ENCODE measurements around the gene TSPAN18.

TSPAN18 gene

DNA sequence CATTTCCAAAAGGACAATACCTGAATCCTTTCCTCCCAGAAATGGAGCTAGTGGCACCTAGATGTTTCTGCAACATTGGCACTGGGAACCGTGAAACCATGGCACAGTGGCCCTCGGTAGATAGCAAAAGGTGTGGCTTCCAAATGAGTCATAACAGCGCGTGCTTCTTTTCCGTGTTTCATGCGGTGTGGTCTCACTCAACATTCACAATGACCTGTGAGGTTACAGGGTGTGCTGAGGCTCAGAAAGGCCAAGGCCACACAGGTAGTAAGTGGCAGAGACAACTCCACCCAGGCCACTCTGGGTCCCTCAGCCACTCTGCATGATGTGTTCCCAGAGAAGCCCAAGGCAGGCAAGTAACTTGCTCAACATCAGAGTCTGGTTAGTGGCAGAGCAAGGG, 156.5 kb downstream of the TSPAN18 start:
- H3K4me3 ChIP-seq (replicated peaks; ENCODE audit: low read depth, low read length): no peak overlapping the region
- no peak for DNase-seq (ENCODE audit: extremely low read depth, insufficient read length)
- TF ChIP-seq, protein P1, sequence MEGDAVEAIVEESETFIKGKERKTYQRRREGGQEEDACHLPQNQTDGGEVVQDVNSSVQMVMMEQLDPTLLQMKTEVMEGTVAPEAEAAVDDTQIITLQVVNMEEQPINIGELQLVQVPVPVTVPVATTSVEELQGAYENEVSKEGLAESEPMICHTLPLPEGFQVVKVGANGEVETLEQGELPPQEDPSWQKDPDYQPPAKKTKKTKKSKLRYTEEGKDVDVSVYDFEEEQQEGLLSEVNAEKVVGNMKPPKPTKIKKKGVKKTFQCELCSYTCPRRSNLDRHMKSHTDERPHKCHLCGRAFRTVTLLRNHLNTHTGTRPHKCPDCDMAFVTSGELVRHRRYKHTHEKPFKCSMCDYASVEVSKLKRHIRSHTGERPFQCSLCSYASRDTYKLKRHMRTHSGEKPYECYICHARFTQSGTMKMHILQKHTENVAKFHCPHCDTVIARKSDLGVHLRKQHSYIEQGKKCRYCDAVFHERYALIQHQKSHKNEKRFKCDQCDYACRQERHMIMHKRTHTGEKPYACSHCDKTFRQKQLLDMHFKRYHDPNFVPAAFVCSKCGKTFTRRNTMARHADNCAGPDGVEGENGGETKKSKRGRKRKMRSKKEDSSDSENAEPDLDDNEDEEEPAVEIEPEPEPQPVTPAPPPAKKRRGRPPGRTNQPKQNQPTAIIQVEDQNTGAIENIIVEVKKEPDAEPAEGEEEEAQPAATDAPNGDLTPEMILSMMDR (IDR thresholded peaks at IDR 0.05; ENCODE audit: insufficient read depth, low read length, poor library complexity, severe bottlenecking): no peak
- H3K27me3 ChIP-seq (replicated peaks; ENCODE audit: control insufficient read depth, insufficient read depth, low read length): no peaks in the 10 kb centered on the region; the same call in none of the 2 replicates
- H3K36me3 ChIP-seq (ENCODE audit: control insufficient read depth, insufficient read depth, low read length): no peaks in the 10 kb centered on the region

- Histone ChIP-seq H3K27me3 (replicated peaks; ENCODE audit: control insufficient read depth, insufficient read depth, low read length) (no peaks in the 10 kb centered on the region; the same call in none of the 2 replicates), H3K36me3 (ENCODE audit: control insufficient read depth, insufficient read depth, low read length) (no peaks in the 10 kb centered on the region), H3K4me3 (replicated peaks; ENCODE audit: low read depth, low read length) (no peak overlapping the region)
- TF ChIP-seq, protein P1 (IDR thresholded peaks at IDR 0.05; ENCODE audit: insufficient read depth, low read length, poor library complexity, severe bottlenecking): no peak
- no peak for DNase-seq (ENCODE audit: extremely low read depth, insufficient read length)
Observed at GRCh38 chr11:44884056-44884455, 157.3 kb downstream of the TSPAN18 start.

DNA sequence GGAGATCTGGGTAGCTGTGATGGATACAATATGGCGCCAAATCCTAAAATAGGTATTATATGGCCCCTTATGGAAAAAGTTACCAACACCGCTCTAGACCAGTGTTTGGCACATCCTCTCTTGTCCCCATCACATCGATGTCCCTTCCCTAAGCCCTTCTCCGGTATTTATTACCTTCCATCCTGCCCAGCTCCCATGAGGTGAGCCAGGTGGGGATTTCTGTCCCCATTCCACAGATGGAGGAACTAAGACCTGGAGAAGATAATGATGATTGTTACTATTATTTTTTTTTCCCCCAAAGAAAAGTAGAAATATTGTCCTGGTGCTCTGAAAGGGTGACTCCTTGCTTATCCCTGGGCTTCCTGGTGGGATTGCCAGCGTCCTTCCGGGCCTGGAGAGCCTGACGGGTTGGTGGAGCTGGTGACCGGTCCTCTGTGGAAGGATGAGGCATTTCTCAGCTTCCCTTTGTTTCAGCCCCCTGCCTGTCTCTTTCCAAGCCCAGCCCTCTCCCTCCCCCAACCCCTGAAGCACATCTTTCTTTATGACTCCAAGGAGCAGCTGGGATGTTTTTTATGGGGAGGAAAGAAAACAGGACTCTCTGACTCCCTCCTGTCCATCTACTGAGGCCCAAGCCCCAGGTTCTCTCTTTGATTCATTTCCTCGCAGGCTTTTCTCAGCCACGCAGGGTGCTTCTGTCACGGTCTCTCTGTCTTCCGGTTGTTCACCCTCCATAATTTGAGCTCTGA, 158.5 kb downstream of the TSPAN18 start:
- Histone ChIP-seq H3K36me3 (ENCODE audit: control insufficient read depth, insufficient read depth, low read length) (no peaks in the 10 kb centered on the region), H3K27me3 (replicated peaks; ENCODE audit: control insufficient read depth, insufficient read depth, low read length) (no peaks in the 10 kb centered on the region; the same call in 1 of the 2 replicates), H3K4me3 (replicated peaks; ENCODE audit: low read depth, low read length) (no peak overlapping the region)
- DNase-seq (ENCODE audit: extremely low read depth, insufficient read length): no peak
- TF ChIP-seq, protein P1 (IDR thresholded peaks at IDR 0.05; ENCODE audit: insufficient read depth, low read length, poor library complexity, severe bottlenecking): no peak

DNA sequence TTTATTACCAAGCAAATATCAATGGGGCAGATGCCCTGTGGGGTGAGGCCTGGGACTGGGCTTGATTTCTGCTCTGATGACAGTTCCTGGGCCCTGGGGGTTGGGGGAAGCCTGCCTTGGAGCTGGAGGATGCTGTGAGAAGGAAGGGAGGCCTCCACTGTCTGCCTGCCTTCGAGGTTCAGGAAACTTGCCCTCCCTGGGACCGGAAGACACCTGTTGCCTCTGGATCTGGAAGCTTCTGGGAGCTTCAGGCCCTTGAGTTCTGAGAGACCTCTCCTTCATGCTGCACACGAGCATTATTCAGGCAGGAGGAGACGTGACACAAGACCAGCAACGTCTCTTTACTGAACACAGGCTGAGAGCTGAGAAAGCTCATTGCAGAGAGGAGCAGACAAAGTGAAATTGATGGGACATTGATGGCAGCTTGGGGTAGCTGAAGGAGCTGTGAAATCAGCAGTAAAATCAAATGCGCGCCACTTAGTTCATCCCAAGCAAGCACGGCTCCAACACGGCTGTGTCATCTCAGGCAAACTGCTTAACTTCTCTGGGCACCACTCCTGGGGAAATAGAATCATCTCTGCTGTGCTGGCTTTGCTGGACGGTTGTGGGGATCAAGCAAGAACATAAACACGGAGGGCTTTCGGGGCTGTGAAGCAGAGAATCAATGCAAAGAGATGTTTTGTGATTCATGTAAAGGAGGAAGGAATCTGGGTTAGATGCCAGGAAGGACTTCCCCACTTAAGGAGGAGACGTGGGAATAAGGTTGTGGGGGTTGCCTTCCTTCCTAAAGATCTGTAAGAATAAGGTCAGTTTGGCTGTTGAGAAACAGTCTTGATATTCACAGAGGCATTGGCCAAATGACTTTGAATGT, 159.4 kb downstream of the TSPAN18 start:
- Histone ChIP-seq H3K27me3 (replicated peaks; ENCODE audit: control insufficient read depth, insufficient read depth, low read length) (no peaks in the 10 kb centered on the region; the same call in 1 of the 2 replicates), H3K36me3 (ENCODE audit: control insufficient read depth, insufficient read depth, low read length) (no peaks in the 10 kb centered on the region), H3K4me3 (replicated peaks; ENCODE audit: low read depth, low read length) (no peak overlapping the region)
- no peak for DNase-seq (ENCODE audit: extremely low read depth, insufficient read length)
- TF ChIP-seq, protein P1 (IDR thresholded peaks at IDR 0.05; ENCODE audit: insufficient read depth, low read length, poor library complexity, severe bottlenecking): no peak

- Histone ChIP-seq H3K36me3 (ENCODE audit: control insufficient read depth, insufficient read depth, low read length) (no peaks in the 10 kb centered on the region), H3K4me3 (replicated peaks; ENCODE audit: low read depth, low read length) (no peak overlapping the region), H3K27me3 (replicated peaks; ENCODE audit: control insufficient read depth, insufficient read depth, low read length) (no peaks in the 10 kb centered on the region; the same call in 1 of the 2 replicates)
- TF ChIP-seq, protein P1 (IDR thresholded peaks at IDR 0.05; ENCODE audit: insufficient read depth, low read length, poor library complexity, severe bottlenecking): no peak
- DNase-seq (ENCODE audit: extremely low read depth, insufficient read length): no peak
Observed at GRCh38 chr11:44886790-44887140, 160.0 kb downstream of the TSPAN18 start.

All from GM06990 (cell line).